Activated CD8-positive, alpha-beta T cell treated with anti-CD3 and anti-CD28 coated beads for 36 hours (primary cell): ENCODE measurements around the gene CORO1C. TPM values are rescaled to one million over a fixed set of nuclear protein-coding genes. Genes with fewer than 3 reads are reported as not detected.
A peak's percentile ranks its signal among the peaks of the same experiment; 100 is the strongest.
"Not testable (repeated sequence)": the region's sequence is repeated elsewhere in the genome, so short reads cannot be mapped to it uniquely, and the experiment has no call there.

ENCODE experiments used
- ATAC-seq: fragments of 200-7000 bp; cut with Tn5 transposase; one replicate; pipeline ENCODE4 v1.10.0; 2021; ENCODE audit warnings: mild to moderate bottlenecking, moderate library complexity
- CTCF ChIA-PET: fragments of 350-600 bp; sonication (Branson Sonifier 250); formaldehyde crosslinking; loops from one replicate; lab custom pipeline; 2021; ENCODE audit warnings: antibody characterized with exemption; lab: Charles Lee
- POLR2A ChIA-PET: fragments of 350-600 bp; sonication (Branson Sonifier 250); formaldehyde crosslinking; loops from one replicate; lab custom pipeline; 2021; ENCODE audit warnings: antibody characterized with exemption; lab: Charles Lee
- DNase-seq: peaks from one replicate; pipeline ENCODE4 v3.0.0-alpha.2; 2020
- H3K27ac Mint-ChIP-seq: one replicate; pipeline ENCODE4 v1.8.0; 2021; ENCODE audit warnings: mild to moderate bottlenecking, mixed read lengths
- H3K27me3 Mint-ChIP-seq: one replicate; pipeline ENCODE4 v1.8.0; 2021; ENCODE audit warnings: mixed read lengths
- H3K36me3 Mint-ChIP-seq: one replicate; pipeline ENCODE4 v1.8.0; 2021; ENCODE audit warnings: low read depth, mixed read lengths
- H3K4me1 Mint-ChIP-seq: one replicate; pipeline ENCODE4 v1.8.0; 2021; ENCODE audit warnings: low read depth, mixed read lengths
- H3K4me3 Mint-ChIP-seq: one replicate; pipeline ENCODE4 v1.8.0; 2021; ENCODE audit warnings: mild to moderate bottlenecking, moderate library complexity, mixed read lengths
- H3K9me3 Mint-ChIP-seq: one replicate; pipeline ENCODE4 v1.8.0; 2021; ENCODE audit warnings: mixed read lengths
- intact Hi-C: fragments of 100-400 bp; cut with micrococcal nuclease; formaldehyde crosslinking; loops from one replicate; pipeline ENCODE4 v1.10.0; 2022
- total RNA-seq, 2 experiments: library from RNA; stranded (reverse); gene quantifications; one replicate each; pipeline ENCODE4 v1.2.3, GENCODE V29; 2021
- TF ChIP-seq, protein P1 (sequence below): fragments of 200-600 bp; IDR thresholded peaks from one replicate; pipeline ENCODE4 v1.8.0; 2022; ENCODE audit warnings: antibody characterized with exemption, mild to moderate bottlenecking

Gene CORO1C
- total RNA-seq, 2 experiments from 2014 or later, result 90.1 to 98.9 TPM

DNA sequence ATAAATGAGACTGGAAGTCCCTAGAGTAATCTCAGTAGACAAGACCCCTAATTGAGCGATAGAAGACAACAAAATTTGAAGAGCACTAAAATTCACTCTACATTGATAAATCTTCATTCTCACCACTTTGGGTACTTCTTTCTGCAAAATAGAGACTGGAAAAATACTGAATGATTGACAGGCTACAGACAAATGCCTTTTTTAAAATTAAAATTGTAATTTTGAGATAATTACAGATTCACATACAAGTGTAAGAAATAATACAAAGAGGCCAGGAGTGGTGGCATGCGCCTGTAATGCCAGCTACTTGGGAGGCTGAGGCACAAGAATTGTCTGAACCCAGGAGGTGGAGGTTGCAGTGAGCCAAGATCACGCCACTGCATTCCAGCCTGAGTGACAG, 4.5 kb upstream of the CORO1C start:
- ATAC-seq (no peak), DNase-seq (no peak)
- H3K4me1 Mint-ChIP-seq, result peaks cover 12% of the 10 kb centered on the region
- no peak overlapping the region for H3K4me3 Mint-ChIP-seq
- ChIA-PET POLR2A (interaction anchor here (0.7 to 1.1 kb wide), 2 partner anchors 36 to 45 kb away, joined by 3 read pairs; no protein-coding TSS in a partner anchor), CTCF (interaction anchor here (1.3 to 4.2 kb wide), 2 partner anchors 34 to 72 kb away, joined by 3 to 20 read pairs; no protein-coding TSS in a partner anchor)
- intact Hi-C loops, result loop anchor here (10.0 kb wide), 1 partner anchor 71 kb away; no protein-coding TSS in a partner anchor
- no peaks in the 10 kb centered on the region for H3K27me3 Mint-ChIP-seq
- no peaks in the 10 kb centered on the region for H3K36me3 Mint-ChIP-seq
- H3K9me3 Mint-ChIP-seq, result no peaks in the 10 kb centered on the region
- TF ChIP-seq, protein P1, sequence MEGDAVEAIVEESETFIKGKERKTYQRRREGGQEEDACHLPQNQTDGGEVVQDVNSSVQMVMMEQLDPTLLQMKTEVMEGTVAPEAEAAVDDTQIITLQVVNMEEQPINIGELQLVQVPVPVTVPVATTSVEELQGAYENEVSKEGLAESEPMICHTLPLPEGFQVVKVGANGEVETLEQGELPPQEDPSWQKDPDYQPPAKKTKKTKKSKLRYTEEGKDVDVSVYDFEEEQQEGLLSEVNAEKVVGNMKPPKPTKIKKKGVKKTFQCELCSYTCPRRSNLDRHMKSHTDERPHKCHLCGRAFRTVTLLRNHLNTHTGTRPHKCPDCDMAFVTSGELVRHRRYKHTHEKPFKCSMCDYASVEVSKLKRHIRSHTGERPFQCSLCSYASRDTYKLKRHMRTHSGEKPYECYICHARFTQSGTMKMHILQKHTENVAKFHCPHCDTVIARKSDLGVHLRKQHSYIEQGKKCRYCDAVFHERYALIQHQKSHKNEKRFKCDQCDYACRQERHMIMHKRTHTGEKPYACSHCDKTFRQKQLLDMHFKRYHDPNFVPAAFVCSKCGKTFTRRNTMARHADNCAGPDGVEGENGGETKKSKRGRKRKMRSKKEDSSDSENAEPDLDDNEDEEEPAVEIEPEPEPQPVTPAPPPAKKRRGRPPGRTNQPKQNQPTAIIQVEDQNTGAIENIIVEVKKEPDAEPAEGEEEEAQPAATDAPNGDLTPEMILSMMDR, result no peak
- H3K27ac Mint-ChIP-seq, result peak overlapping the region; percentile 53

DNA sequence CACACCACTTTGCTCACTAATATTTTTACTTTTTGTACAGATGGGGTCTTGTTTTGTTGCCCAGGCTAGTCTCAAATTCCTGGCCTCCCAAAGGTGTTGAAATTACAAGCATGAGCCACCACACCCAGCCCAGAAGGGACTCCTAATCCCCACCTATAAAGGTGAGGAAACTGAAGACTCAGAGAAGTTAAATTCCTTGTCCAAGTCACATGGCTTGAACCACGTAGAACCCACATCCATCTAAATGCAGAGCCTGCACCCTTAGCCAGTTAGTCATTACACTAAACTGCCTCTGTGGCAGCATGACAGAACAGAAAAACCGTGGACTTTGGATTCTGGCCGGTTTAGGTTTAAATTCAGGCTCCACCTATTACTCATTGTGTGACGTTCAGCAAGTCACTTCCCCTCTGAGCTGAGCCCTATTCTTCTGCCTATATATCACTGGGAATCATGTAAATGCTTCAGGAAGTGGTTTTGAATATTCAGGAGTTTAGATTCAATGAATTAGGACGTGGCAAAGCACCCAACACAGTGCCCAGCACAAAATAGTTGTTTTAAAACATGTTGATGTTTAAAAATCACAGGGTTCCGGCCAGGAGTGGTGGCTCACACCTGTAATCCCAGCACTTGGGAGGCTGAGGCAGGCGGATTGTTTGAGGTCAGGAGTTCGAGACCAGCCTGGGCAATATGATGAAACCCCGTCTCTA, 3.0 kb upstream of the CORO1C start:
- Mint-ChIP-seq H3K36me3 (peaks cover 5% of the 10 kb centered on the region), H3K27ac (peak overlapping the region; percentile 38), H3K9me3 (no peaks in the 10 kb centered on the region), H3K4me1 (peaks cover 23% of the 10 kb centered on the region), H3K27me3 (no peaks in the 10 kb centered on the region), H3K4me3 (no peak overlapping the region)
- ChIA-PET CTCF (interaction anchor here (1.2 to 4.2 kb wide), 2 partner anchors 9 to 70 kb away, joined by 3 to 20 read pairs; no protein-coding TSS in a partner anchor), POLR2A (interaction anchor here (1.0 kb wide), 1 partner anchor 69 kb away, joined by 3 read pairs; no protein-coding TSS in a partner anchor)
- peak; percentile 43 for DNase-seq
- intact Hi-C loops, result loop anchor here (5.0 to 10.0 kb wide), 2 partner anchors 37 to 70 kb away; no protein-coding TSS in a partner anchor
- TF ChIP-seq, protein P1, result no peak
- ATAC-seq, result no peak

DNA sequence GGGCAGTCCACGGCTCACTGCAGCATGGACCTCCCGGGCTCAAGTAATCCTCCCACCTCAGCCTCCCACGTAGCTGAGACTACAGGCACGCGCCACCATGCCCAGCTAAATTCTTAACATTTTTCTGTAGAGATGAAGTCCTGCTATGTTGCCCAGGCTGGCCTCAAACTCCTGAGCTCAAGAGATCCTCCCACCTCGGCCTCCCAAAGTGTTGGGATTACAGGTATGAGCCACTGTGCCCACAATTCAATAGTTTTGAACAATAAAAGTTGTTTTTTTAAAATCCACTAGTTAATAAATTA, 1.9 kb upstream of the CORO1C start:
- intact Hi-C loops, result loop anchor here (5.0 to 10.0 kb wide), 2 partner anchors 36 to 68 kb away; no protein-coding TSS in a partner anchor

DNA sequence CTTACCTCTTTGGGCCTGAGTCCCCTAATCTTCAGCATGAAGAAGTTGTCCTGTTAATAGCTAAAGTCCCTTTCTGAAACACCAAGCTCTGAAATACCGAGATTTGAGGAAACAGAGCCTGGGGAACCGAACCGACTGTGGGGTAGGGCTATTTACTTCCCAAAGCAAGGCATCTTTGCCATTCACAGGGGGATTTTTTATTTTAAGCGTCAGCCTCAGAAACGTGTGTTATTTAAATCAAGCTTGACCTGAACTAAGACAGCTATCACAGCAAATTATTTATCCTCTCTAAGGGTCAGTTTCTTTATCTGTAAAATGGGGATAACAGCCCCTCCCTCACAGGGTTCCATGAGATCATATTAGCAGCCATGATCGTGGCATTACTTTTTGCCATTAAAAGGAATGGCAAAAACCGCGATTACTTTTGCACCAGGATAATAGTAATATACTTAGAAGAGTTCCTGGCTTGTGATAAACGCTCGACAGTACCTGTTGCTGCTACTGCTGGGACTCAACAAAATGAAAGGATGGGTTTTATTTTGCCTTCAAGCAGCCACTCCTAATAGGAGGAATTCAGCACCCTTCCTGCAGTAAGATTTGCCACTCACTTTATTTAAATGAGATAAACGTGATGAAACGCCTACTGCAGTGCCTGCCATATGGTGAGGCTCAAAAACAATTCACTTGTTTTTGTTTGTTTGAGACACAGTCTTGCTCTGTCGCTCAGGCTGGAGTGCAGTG, 1.3 kb upstream of the CORO1C start:
- peaks cover 32% of the 10 kb centered on the region for H3K4me1 Mint-ChIP-seq
- TF ChIP-seq, protein P1, result no peak
- peak overlapping the region; percentile 92 for H3K4me3 Mint-ChIP-seq
- CTCF ChIA-PET, result interaction anchor here (1.1 to 4.2 kb wide), 4 partner anchors 69 to 218 kb away, joined by 3 to 20 read pairs (median 5); no protein-coding TSS in a partner anchor
- DNase-seq, result no peak
- peaks cover 6% of the 10 kb centered on the region for H3K36me3 Mint-ChIP-seq
- no peaks in the 10 kb centered on the region for H3K9me3 Mint-ChIP-seq
- POLR2A ChIA-PET, result interaction anchor here (0.5 to 1.5 kb wide), 3 partner anchors 106 to 394 kb away, joined by 3 to 5 read pairs (median 3); partner anchors contain the start of gene SART3
- no peaks in the 10 kb centered on the region for H3K27me3 Mint-ChIP-seq
- intact Hi-C loops, result loop anchor here (5.0 to 10.0 kb wide), 2 partner anchors 35 to 68 kb away; no protein-coding TSS in a partner anchor
- peak overlapping the region; percentile 93 for H3K27ac Mint-ChIP-seq
- ATAC-seq, result no peak

More for the DNA sequence above, 1.9 kb upstream of the CORO1C start:
- H3K4me1 Mint-ChIP-seq, result peaks cover 31% of the 10 kb centered on the region
- POLR2A ChIA-PET, result interaction anchor here (0.7 to 1.5 kb wide), 2 partner anchors 106 to 173 kb away, joined by 3 to 5 read pairs; partner anchors contain the start of gene SART3
- CTCF ChIA-PET, result interaction anchor here (1.2 to 4.2 kb wide), 3 partner anchors 10 to 70 kb away, joined by 3 to 20 read pairs (median 5); no protein-coding TSS in a partner anchor
- not testable (repeated sequence) for H3K27ac Mint-ChIP-seq, H3K4me3 Mint-ChIP-seq, H3K27me3 Mint-ChIP-seq, H3K9me3 Mint-ChIP-seq, ATAC-seq, H3K36me3 Mint-ChIP-seq, DNase-seq
